SK-N-SH (cell line): ENCODE results near the gene AK4.

Source experiments
- CHD2 ChIP-seq: fragments of 150-350 bp; IDR thresholded peaks from 2 replicates; pipeline ENCODE4 v1.6.1; 2018; ENCODE audit warnings: low read length; ENCODE audit not compliant: partially characterized antibody
- EP300 ChIP-seq, 2 experiments: IDR thresholded peaks; 2 replicates each; pipeline versions ENCODE4 v1.4.0 to v1.6.1; 2012; ENCODE audit warnings: borderline replicate concordance in 1 of 2, low read depth in 1 of 2, low read length in 1 of 2
- EZH2phosphoT487 ChIP-seq: fragments of 200-600 bp; sonication (generic); IDR thresholded peaks from 2 replicates; pipeline ENCODE4 v1.6.1; 2017; ENCODE audit warnings: low read depth, mixed run types, mild to moderate bottlenecking, antibody characterized with exemption, moderate library complexity, borderline replicate concordance
- IRF3 ChIP-seq: fragments of 150-350 bp; IDR thresholded peaks from 2 replicates; pipeline ENCODE4 v1.6.1; 2016; ENCODE audit warnings: mild to moderate bottlenecking, low read depth, low read length
- RCOR1 ChIP-seq: fragments of 150-350 bp; IDR thresholded peaks from 2 replicates; pipeline ENCODE4 v1.6.1; 2017; ENCODE audit warnings: antibody characterized with exemption, low read length
- RXRA ChIP-seq: IDR thresholded peaks from 2 replicates; pipeline ENCODE4 v1.4.0; 2012; ENCODE audit warnings: low read depth, mild to moderate bottlenecking, borderline replicate concordance
- SMC3 ChIP-seq: IDR thresholded peaks from 2 replicates; pipeline ENCODE4 v1.6.1; 2012; ENCODE audit warnings: low read depth, low read length, improper control_type of control experiment
- TAF1 ChIP-seq: IDR thresholded peaks from 2 replicates; pipeline ENCODE4 v1.6.1; 2012; ENCODE audit warnings: low read depth, mild to moderate bottlenecking, low read length, moderate library complexity, borderline replicate concordance
- TCF12 ChIP-seq: IDR thresholded peaks from 2 replicates; pipeline ENCODE4 v1.4.0; 2012
- USF1 ChIP-seq: IDR thresholded peaks from 2 replicates; pipeline ENCODE4 v1.4.0; 2012; ENCODE audit warnings: low read depth, borderline replicate concordance
- TF ChIP-seq, protein P1 (sequence below): IDR thresholded peaks from 2 replicates; pipeline ENCODE4 v1.6.1; 2012; ENCODE audit warnings: mild to moderate bottlenecking, low read depth, low read length, moderate library complexity
- TF ChIP-seq, protein P2 (sequence below): fragments of 200-600 bp; sonication (generic); IDR thresholded peaks from 2 replicates; pipeline ENCODE4 v1.6.1; 2017; ENCODE audit warnings: antibody characterized with exemption, mild to moderate bottlenecking, moderate library complexity
- TF ChIP-seq, protein P3 (sequence below): IDR thresholded peaks from 2 replicates; pipeline ENCODE4 v1.4.0; 2012; ENCODE audit warnings: low read depth
- TF ChIP-seq, protein P4 (sequence below): fragments of 150-350 bp; IDR thresholded peaks from 2 replicates; pipeline ENCODE4 v1.6.1; 2017; ENCODE audit warnings: antibody characterized with exemption, low read length, low read depth, borderline replicate concordance

DNA sequence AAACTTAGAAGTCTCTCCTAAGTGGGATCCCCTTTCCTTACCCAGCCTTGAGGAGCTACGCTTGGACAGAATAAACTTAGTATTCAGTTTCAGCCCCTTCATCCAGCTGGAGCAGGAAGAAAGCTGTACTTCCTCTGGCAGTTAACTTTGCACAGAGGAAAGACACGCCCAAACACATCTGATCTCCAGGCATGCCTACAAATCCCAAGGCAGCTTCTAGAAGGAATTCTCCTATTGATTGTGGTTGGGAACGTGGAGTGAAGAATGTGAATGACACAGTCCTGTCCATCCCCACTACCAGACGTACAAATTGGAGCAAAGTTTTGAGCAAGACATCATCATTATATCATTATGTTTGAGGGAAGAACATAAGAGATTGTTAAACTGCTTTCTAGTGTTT is 6.6 kb upstream of the AK4 start:
- TF ChIP-seq, protein P1, sequence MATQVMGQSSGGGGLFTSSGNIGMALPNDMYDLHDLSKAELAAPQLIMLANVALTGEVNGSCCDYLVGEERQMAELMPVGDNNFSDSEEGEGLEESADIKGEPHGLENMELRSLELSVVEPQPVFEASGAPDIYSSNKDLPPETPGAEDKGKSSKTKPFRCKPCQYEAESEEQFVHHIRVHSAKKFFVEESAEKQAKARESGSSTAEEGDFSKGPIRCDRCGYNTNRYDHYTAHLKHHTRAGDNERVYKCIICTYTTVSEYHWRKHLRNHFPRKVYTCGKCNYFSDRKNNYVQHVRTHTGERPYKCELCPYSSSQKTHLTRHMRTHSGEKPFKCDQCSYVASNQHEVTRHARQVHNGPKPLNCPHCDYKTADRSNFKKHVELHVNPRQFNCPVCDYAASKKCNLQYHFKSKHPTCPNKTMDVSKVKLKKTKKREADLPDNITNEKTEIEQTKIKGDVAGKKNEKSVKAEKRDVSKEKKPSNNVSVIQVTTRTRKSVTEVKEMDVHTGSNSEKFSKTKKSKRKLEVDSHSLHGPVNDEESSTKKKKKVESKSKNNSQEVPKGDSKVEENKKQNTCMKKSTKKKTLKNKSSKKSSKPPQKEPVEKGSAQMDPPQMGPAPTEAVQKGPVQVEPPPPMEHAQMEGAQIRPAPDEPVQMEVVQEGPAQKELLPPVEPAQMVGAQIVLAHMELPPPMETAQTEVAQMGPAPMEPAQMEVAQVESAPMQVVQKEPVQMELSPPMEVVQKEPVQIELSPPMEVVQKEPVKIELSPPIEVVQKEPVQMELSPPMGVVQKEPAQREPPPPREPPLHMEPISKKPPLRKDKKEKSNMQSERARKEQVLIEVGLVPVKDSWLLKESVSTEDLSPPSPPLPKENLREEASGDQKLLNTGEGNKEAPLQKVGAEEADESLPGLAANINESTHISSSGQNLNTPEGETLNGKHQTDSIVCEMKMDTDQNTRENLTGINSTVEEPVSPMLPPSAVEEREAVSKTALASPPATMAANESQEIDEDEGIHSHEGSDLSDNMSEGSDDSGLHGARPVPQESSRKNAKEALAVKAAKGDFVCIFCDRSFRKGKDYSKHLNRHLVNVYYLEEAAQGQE, result no peak
- TF ChIP-seq IRF3 (no peak), TCF12 (no peak), USF1 (no peak), SMC3 (no peak), RCOR1 (no peak), EP300 (IDR thresholded peaks at IDR 0.05; ENCODE audit: borderline replicate concordance in 1 of 2, low read depth in 1 of 2, low read length in 1 of 2) (no peak), EZH2phosphoT487 (no peak), RXRA (no peak), TAF1 (no peak), CHD2 (no peak)
- TF ChIP-seq, protein P2, sequence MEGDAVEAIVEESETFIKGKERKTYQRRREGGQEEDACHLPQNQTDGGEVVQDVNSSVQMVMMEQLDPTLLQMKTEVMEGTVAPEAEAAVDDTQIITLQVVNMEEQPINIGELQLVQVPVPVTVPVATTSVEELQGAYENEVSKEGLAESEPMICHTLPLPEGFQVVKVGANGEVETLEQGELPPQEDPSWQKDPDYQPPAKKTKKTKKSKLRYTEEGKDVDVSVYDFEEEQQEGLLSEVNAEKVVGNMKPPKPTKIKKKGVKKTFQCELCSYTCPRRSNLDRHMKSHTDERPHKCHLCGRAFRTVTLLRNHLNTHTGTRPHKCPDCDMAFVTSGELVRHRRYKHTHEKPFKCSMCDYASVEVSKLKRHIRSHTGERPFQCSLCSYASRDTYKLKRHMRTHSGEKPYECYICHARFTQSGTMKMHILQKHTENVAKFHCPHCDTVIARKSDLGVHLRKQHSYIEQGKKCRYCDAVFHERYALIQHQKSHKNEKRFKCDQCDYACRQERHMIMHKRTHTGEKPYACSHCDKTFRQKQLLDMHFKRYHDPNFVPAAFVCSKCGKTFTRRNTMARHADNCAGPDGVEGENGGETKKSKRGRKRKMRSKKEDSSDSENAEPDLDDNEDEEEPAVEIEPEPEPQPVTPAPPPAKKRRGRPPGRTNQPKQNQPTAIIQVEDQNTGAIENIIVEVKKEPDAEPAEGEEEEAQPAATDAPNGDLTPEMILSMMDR, result no peak
- TF ChIP-seq, protein P3, sequence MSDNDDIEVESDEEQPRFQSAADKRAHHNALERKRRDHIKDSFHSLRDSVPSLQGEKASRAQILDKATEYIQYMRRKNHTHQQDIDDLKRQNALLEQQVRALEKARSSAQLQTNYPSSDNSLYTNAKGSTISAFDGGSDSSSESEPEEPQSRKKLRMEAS, result no peak
- TF ChIP-seq, protein P4, sequence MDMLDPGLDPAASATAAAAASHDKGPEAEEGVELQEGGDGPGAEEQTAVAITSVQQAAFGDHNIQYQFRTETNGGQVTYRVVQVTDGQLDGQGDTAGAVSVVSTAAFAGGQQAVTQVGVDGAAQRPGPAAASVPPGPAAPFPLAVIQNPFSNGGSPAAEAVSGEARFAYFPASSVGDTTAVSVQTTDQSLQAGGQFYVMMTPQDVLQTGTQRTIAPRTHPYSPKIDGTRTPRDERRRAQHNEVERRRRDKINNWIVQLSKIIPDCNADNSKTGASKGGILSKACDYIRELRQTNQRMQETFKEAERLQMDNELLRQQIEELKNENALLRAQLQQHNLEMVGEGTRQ, result no peak
